ENCODE data around the gene PDCD1LG2. TPM values are rescaled to one million over a fixed set of nuclear protein-coding genes. Genes with fewer than 3 reads are reported as not detected.

PDCD1LG2 gene
- total RNA-seq, 1 donor: 10.9 TPM

- DNase-seq (ENCODE audit: low read depth): no peak
- TF ChIP-seq CTCF (IDR thresholded peaks at IDR 0.05; ENCODE audit: insufficient read depth, low read length): no peak
- peak overlapping the region; percentile 65 for H3K4me3 ChIP-seq (ENCODE audit: low read depth, low read length)
Measured at GRCh38 chr9:5510989-5511388, 658 bp downstream of the PDCD1LG2 start.

- TF ChIP-seq CTCF (IDR thresholded peaks at IDR 0.05; ENCODE audit: insufficient read depth, low read length): no peak
- H3K4me3 ChIP-seq (ENCODE audit: low read depth, low read length): peak overlapping the region; percentile 65
- DNase-seq (ENCODE audit: low read depth): no peak
Measured at GRCh38 chr9:5511476-5511875, 1.1 kb downstream of the PDCD1LG2 start.

- no peak for TF ChIP-seq CTCF (IDR thresholded peaks at IDR 0.05; ENCODE audit: insufficient read depth, low read length)
- DNase-seq (ENCODE audit: low read depth): no peak
- H3K4me3 ChIP-seq (ENCODE audit: low read depth, low read length): peak overlapping the region; percentile 65
Measured at GRCh38 chr9:5511935-5512580, 1.7 kb downstream of the PDCD1LG2 start.

- TF ChIP-seq CTCF (IDR thresholded peaks at IDR 0.05; ENCODE audit: insufficient read depth, low read length): no peak
- no peak overlapping the region for H3K4me3 ChIP-seq (ENCODE audit: low read depth, low read length)
- no peak for DNase-seq (ENCODE audit: low read depth)
Measured at GRCh38 chr9:5512658-5513452, 2.5 kb downstream of the PDCD1LG2 start.

GRCh38 chr9:5513966-5514616 lies 3.8 kb downstream of the PDCD1LG2 start:
- DNase-seq (ENCODE audit: low read depth): no peak
- no peak for TF ChIP-seq CTCF (IDR thresholded peaks at IDR 0.05; ENCODE audit: insufficient read depth, low read length)
- no peak overlapping the region for H3K4me3 ChIP-seq (ENCODE audit: low read depth, low read length)

GRCh38 chr9:5514617-5515260 lies 4.4 kb downstream of the PDCD1LG2 start:
- TF ChIP-seq CTCF (IDR thresholded peaks at IDR 0.05; ENCODE audit: insufficient read depth, low read length): no peak
- no peak overlapping the region for H3K4me3 ChIP-seq (ENCODE audit: low read depth, low read length)
- DNase-seq (ENCODE audit: low read depth): no peak
